Measurements from ENCODE around the gene ZBTB11.

Gene ZBTB11

GRCh38 chr3:101631098-101631796 is 45.7 kb downstream of the ZBTB11 start:
- ChIA-PET CTCF (no interaction called here), POLR2A (interaction anchor here (0.7 kb wide), 1 partner anchor 54 kb away, joined by 3 read pairs; no protein-coding TSS in a partner anchor)
- no peaks in the 10 kb centered on the region for H3K36me3 ChIP-seq (ENCODE audit: control insufficient read depth in 2 of 2, insufficient read depth in 1 of 2, low read length in 2 of 2)
- no peaks in the 10 kb centered on the region for H3K4me1 ChIP-seq (ENCODE audit: control insufficient read depth, insufficient read depth, low read length)
- H3K27ac ChIP-seq (ENCODE audit: extremely low read depth, low read depth, low read length), result no peak overlapping the region
- no peak for TF ChIP-seq ZNF391 (tag by site-specific recombination; IDR thresholded peaks at IDR 0.05; ENCODE audit: borderline replicate concordance, low read depth)
- H3K9me3 ChIP-seq (ENCODE audit: control insufficient read depth, insufficient read depth, low read depth, low read length), result no peaks in the 10 kb centered on the region
- no peak overlapping the region for H3K4me3 ChIP-seq (ENCODE audit: low read depth, low read length)

- CTCF ChIA-PET, result no interaction called here
- H3K4me1 ChIP-seq (ENCODE audit: control insufficient read depth, insufficient read depth, low read length), result no peaks in the 10 kb centered on the region
- no peak for TF ChIP-seq REPIN1 (tag by site-specific recombination; IDR thresholded peaks at IDR 0.05; ENCODE audit: low read depth)
- peak; percentile 84; the same call in 1 of the 2 replicates for TF ChIP-seq ZNF530 (tag by site-specific recombination; IDR thresholded peaks at IDR 0.05; ENCODE audit: low read depth)
- no peak for TF ChIP-seq CTCF (tag by site-specific recombination; IDR thresholded peaks at IDR 0.05)
- no peak for TF ChIP-seq ZNF558 (tag by site-specific recombination; IDR thresholded peaks at IDR 0.05)
- TF ChIP-seq ZSCAN30 (tag by site-specific recombination; IDR thresholded peaks at IDR 0.05), result no peak
These were observed 47.7 kb downstream of the ZBTB11 start for GRCh38 chr3:101629219-101629618.

GRCh38 chr3:101625879-101626278 is 51.1 kb downstream of the ZBTB11 start:
- H3K9me3 ChIP-seq (ENCODE audit: control insufficient read depth, insufficient read depth, low read depth, low read length), result no peaks in the 10 kb centered on the region
- no peak for TF ChIP-seq ZSCAN16 (tag by site-specific recombination; IDR thresholded peaks at IDR 0.05)
- no peaks in the 10 kb centered on the region for H3K4me1 ChIP-seq (ENCODE audit: control insufficient read depth, insufficient read depth, low read length)
- no peak overlapping the region for H3K4me3 ChIP-seq (ENCODE audit: low read depth, low read length)
- no peak overlapping the region for H3K27ac ChIP-seq (ENCODE audit: extremely low read depth, low read depth, low read length)
- ChIA-PET CTCF (interaction anchor here (0.8 kb wide), 1 partner anchor 11 kb away, joined by 3 read pairs; no protein-coding TSS in a partner anchor), POLR2A (no interaction called here)
- H3K36me3 ChIP-seq (ENCODE audit: control insufficient read depth in 2 of 2, insufficient read depth in 1 of 2, low read length in 2 of 2), result no peaks in the 10 kb centered on the region

More at GRCh38 chr3:101629219-101629618, 47.7 kb downstream of the ZBTB11 start:
- Histone ChIP-seq H3K36me3 (ENCODE audit: control insufficient read depth in 2 of 2, insufficient read depth in 1 of 2, low read length in 2 of 2) (no peaks in the 10 kb centered on the region), H3K9me3 (ENCODE audit: control insufficient read depth, insufficient read depth, low read depth, low read length) (no peaks in the 10 kb centered on the region), H3K4me3 (ENCODE audit: low read depth, low read length) (no peak overlapping the region), H3K27ac (ENCODE audit: extremely low read depth, low read depth, low read length) (no peak overlapping the region)
- POLR2A ChIA-PET, result interaction anchor here (1.0 kb wide), 1 partner anchor 55 kb away, joined by 4 read pairs; the partner anchor contains the start of gene PCNP

GRCh38 chr3:101624857-101625256 is 52.1 kb downstream of the ZBTB11 start:
- Histone ChIP-seq H3K9me3 (ENCODE audit: control insufficient read depth, insufficient read depth, low read depth, low read length) (no peaks in the 10 kb centered on the region), H3K4me3 (ENCODE audit: low read depth, low read length) (no peak overlapping the region), H3K36me3 (ENCODE audit: control insufficient read depth in 2 of 2, insufficient read depth in 1 of 2, low read length in 2 of 2) (no peaks in the 10 kb centered on the region), H3K27ac (ENCODE audit: extremely low read depth, low read depth, low read length) (no peak overlapping the region), H3K4me1 (ENCODE audit: control insufficient read depth, insufficient read depth, low read length) (no peaks in the 10 kb centered on the region)
- peak; percentile 34 for TF ChIP-seq SETDB1 (IDR thresholded peaks at IDR 0.05; ENCODE audit: insufficient read length, low read length)
- no peak for TF ChIP-seq KLF1 (tag by site-specific recombination; IDR thresholded peaks at IDR 0.05)
- POLR2A ChIA-PET, result no interaction called here
- CTCF ChIA-PET, result no interaction called here

GRCh38 chr3:101623656-101624055 is 53.3 kb downstream of the ZBTB11 start:
- Histone ChIP-seq H3K36me3 (ENCODE audit: control insufficient read depth in 2 of 2, insufficient read depth in 1 of 2, low read length in 2 of 2) (no peaks in the 10 kb centered on the region), H3K4me1 (ENCODE audit: control insufficient read depth, insufficient read depth, low read length) (no peaks in the 10 kb centered on the region), H3K4me3 (ENCODE audit: low read depth, low read length) (no peak overlapping the region), H3K9me3 (ENCODE audit: control insufficient read depth, insufficient read depth, low read depth, low read length) (no peaks in the 10 kb centered on the region), H3K27ac (ENCODE audit: extremely low read depth, low read depth, low read length) (no peak overlapping the region)
- CTCF ChIA-PET, result no interaction called here
- POLR2A ChIA-PET, result no interaction called here
- TF ChIP-seq ZNF416 (tag by site-specific recombination; IDR thresholded peaks at IDR 0.05), result no peak
- no peak for TF ChIP-seq BCL11A (tag by site-specific recombination; IDR thresholded peaks at IDR 0.05; ENCODE audit: low read depth)
- TF ChIP-seq ZNF132 (tag by site-specific recombination; IDR thresholded peaks at IDR 0.05; ENCODE audit: borderline replicate concordance), result no peak
- TF ChIP-seq ZNF610 (tag by site-specific recombination; IDR thresholded peaks at IDR 0.05; ENCODE audit: borderline replicate concordance), result no peak
- no peak for TF ChIP-seq TSHZ1 (tag by site-specific recombination; IDR thresholded peaks at IDR 0.05; ENCODE audit: borderline replicate concordance)

All from HEK293 (cell line).